Measurements from ENCODE around the gene RBX1. TPM values are rescaled to one million over a fixed set of nuclear protein-coding genes. Genes with fewer than 3 reads are reported as not detected.
A peak's percentile ranks its signal among the peaks of the same experiment; 100 is the strongest.

Gene RBX1
- total and polyA plus RNA-seq, 12 donors: 58.0 to 123 (median 62.0) TPM

DNA sequence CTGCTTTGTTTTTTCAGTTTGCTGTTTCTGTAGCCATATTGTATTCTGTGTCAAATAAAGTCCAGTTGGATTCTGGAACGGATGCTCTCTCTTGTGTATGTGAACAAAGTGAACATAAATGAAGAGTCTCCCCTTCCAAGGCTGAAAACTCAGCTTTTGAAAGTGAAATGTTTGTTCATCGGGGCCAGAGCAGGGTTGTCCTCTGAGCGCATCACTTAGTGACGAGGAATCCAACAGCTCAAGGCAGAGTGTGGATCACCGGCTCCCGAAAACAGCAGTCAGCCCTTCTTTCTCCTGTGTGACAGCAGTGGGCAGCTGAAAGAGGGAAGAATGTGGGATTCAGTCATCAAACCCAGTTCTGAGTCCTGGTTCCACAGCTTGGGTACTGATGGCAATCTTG, 21.4 kb downstream of the RBX1 start:
- no peak overlapping the region for H3K4me3 ChIP-seq
- H3K36me3 ChIP-seq: peaks cover 0 to 62% (median 26%) of the 10 kb centered on the region in 9 donors
- H3K27ac ChIP-seq: peak overlapping the region in 1 of 10 donors; percentile 5
- no peak for ATAC-seq
- intact Hi-C loops (cut with DNase I): no loop called here
- H3K27me3 ChIP-seq: no peaks in the 10 kb centered on the region
- H3K9me3 ChIP-seq: no peaks in the 10 kb centered on the region
- peaks cover 0 to 5% (median 0%) of the 10 kb centered on the region in 9 donors for H3K4me1 ChIP-seq
- TF ChIP-seq CTCF (IDR thresholded peaks at IDR 0.05): no peak
- 91 to 92% methylated on average over 6 of the region's 6 CpGs for WGBS, 2 donors
- no peak for DNase-seq

DNA sequence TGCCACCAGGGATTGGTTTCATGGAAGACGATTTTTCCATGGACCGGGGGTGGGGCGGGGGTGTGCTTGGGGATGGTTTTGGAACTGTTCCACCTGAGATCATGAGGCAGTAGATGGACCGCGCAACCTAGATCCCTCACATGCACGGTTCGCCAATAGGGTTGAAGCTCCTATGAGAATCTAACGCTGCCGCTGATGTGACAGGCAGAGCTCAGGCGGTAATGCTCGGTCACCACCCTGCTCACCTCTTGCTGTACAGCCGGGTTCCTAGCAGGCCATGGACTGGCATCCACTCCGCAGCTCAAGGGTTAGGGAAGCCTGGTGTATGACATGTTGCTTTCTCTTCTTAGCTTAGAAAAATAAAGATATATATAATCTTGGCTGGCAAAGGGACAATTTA, 22.0 kb downstream of the RBX1 start:
- Histone ChIP-seq H3K4me1 (no peaks in the 10 kb centered on the region), H3K9me3 (no peaks in the 10 kb centered on the region), H3K27ac (no peak overlapping the region), H3K27me3 (no peaks in the 10 kb centered on the region), H3K36me3 (peaks cover 0 to 56% (median 25%) of the 10 kb centered on the region in 9 donors), H3K4me3 (no peak overlapping the region)
- DNase-seq (no peak), ATAC-seq (no peak)
- intact Hi-C loops (cut with DNase I): no loop called here
- TF ChIP-seq CTCF (IDR thresholded peaks at IDR 0.05): no peak
- 97 to 98% methylated on average over 13 of the region's 13 CpGs for WGBS, 2 donors

- no peaks in the 10 kb centered on the region for H3K27me3 ChIP-seq
- no peak overlapping the region for H3K4me3 ChIP-seq
- WGBS, 2 donors: 80 to 81% methylated on average over 1 of the region's 1 CpG
- DNase-seq: no peak
- H3K36me3 ChIP-seq: peaks cover 0 to 34% (median 11%) of the 10 kb centered on the region in 9 donors
- H3K27ac ChIP-seq: no peak overlapping the region
- TF ChIP-seq CTCF (IDR thresholded peaks at IDR 0.05): no peak
- no peak for ATAC-seq
- no peaks in the 10 kb centered on the region for H3K4me1 ChIP-seq
- no peaks in the 10 kb centered on the region for H3K9me3 ChIP-seq
- intact Hi-C loops (cut with DNase I): no loop called here
Observed at GRCh38 chr22:40975366-40975765, 24.2 kb downstream of the RBX1 start.

DNA sequence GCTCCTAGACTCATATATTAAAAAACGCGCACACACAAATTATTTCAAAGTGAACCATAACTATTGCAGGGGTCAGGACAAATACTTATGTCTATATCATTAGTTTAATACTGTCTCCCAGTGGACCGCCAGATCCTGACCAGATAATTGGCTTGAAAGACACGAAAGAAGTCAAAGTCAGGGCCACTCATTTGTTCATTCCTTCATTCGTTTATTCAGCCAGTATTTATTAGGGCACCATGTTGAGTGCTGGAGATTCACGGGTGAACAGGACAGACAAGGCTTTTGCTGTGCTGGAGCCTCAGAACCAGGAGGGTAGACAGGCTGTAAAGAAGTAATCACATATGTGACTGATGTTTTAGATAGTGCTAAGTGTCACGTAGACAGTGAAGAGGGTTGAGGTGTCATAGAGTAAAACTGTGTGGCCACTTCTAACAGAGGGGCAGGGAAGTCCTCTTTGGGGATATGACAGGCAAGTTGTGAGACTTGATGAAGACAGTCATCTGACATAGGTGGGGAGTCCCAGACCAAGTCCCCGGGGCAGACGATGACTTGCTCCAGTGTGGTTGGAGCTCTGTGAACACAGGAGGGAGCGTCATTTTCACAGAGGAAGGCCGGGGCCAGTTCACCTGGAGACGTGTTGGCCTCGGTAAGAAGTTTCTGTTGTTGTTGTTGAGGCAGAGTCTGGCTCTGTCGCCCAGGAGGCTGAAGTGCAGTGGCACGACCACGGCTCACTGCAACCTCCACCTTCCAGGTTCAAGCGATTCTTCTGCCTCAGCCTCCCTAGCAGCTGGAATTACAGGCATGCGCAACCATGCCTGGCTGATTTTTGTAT, 25.9 kb downstream of the RBX1 start:
- Histone ChIP-seq H3K27ac (no peak overlapping the region), H3K4me3 (no peak overlapping the region), H3K9me3 (no peaks in the 10 kb centered on the region), H3K4me1 (peaks cover 0 to under 1% (median 0%) of the 10 kb centered on the region in 9 donors), H3K27me3 (no peaks in the 10 kb centered on the region), H3K36me3 (peaks cover 0 to 17% (median 9%) of the 10 kb centered on the region in 9 donors)
- intact Hi-C loops (cut with DNase I): no loop called here
- no peak for ATAC-seq
- DNase-seq: no peak
- no peak for TF ChIP-seq CTCF (IDR thresholded peaks at IDR 0.05)
- WGBS, 2 donors: 90 to 91% methylated on average over 18 of the region's 18 CpGs

All from heart right ventricle (tissue), 16 donors.